CD4-positive, alpha-beta T cell treated with Interleukin-15 for 1 hour (primary cell): ENCODE results near the gene SHROOM2.
A peak's percentile ranks its signal among the peaks of the same experiment; 100 is the strongest.

Experiments used
- DNase-seq: peaks from one replicate; pipeline ENCODE4 v3.0.0-alpha.2; 2020

Gene SHROOM2

DNA sequence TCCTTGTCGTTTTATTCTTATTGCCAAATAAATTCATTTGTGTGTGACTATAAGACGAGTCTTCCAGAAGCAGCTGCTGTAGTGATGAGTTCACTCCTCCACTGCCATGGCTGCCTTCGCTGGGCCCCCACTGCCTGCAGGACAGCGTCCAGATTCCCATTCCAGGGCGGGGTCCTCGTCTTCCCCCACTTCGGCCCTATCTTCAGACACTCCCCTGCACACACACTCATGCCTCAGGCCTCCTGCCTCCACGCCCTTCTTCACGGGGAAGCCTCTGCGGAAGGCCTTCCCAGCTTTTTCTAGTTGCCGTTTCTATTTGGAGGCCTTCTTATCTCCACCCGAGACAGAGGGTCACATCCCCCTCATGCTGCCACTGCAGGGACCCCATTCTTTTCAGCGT, 80.4 kb downstream of the SHROOM2 start:
- no peak for DNase-seq

GRCh38 chrX:9867226-9867625, 81.0 kb downstream of the SHROOM2 start:
- no peak for DNase-seq

DNA sequence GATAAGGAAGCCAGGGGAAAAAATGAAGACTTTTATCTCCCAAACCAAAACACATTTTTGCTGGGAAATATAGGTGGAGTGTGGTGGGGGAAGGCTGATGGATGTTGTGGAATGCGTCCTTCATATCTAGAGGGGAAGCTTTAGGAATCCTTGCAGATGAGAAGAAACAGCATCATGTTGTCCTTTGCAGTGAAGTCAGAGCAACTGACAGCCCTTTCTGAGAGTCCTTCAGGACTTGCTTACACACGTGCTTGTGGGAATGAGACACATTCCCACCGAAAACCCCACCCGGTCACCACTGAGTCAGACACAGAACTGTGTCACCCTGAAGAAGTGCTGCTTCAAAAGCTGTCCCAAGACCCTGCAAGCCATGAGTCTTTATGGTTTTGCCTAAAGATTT, 81.5 kb downstream of the SHROOM2 start:
- DNase-seq, result no peak

GRCh38 chrX:9871701-9872268, 85.6 kb downstream of the SHROOM2 start:
- DNase-seq, result no peak

- no peak for DNase-seq
Observed at GRCh38 chrX:9873360-9873759, 87.1 kb downstream of the SHROOM2 start.

DNA sequence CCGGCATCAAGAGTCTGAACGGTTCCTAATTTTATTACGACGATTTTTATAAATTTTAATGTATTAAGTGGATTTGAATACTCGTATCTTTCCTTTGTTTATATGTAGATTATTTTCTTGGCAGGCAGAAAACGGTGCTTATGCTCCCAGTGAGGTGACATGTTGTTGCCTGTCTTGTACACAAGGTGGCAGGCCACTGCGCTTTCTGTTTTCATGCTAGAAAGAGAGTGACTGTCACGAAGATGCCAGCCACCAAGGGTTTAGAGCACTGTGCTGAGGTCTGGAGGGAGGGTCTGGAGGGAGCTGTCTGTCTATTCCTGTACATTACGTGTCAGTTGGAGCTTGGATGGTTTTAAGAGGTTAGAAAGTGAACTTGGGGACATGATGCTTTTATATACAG, 87.7 kb downstream of the SHROOM2 start:
- peak; percentile 43 for DNase-seq

DNA sequence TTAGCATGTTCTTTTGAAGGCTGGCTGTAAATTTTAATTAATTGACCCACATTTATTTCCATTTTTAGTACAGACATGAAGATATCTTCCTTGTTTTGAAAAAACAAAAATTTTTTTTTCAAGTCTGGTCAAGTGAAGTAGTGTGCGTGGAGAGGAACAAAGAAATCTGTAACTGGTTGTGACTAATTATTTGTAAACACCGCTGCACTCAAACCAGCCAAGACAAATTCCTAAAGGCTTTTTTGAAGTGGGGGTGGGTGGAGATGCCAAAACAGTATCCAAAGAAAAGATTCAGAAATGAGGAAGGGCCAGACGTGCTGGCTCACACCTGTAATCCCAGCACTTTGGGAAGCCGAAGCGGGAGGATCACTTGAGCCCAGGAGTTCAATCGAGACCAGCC, 88.3 kb downstream of the SHROOM2 start:
- DNase-seq, result no peak

GRCh38 chrX:9875801-9876200, 89.6 kb downstream of the SHROOM2 start:
- DNase-seq, result no peak

DNA sequence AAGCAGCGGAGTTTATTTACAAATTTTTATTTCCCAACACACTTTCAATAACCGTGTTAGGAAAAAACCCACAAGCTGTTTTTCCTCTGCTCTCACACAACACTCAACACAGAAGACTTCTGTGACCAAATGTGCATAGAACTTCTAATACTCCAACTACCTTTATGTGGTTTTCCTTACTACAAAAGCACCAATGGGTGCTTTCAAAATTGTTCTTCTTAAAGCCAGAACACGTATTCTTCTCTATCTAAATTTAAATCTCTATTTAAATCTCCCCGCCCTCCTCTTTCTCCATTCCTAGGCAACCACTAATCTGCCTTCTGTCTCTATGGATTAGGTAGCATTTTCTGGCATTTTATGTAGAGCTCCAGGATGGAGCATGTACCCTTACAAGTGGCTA, 90.0 kb downstream of the SHROOM2 start:
- DNase-seq, result no peak

- no peak for DNase-seq
Observed at GRCh38 chrX:9878146-9878820, 92.1 kb downstream of the SHROOM2 start.

GRCh38 chrX:9880237-9880636, 94.0 kb downstream of the SHROOM2 start:
- DNase-seq, result no peak

- no peak for DNase-seq
Observed at GRCh38 chrX:9880870-9881269, 94.6 kb downstream of the SHROOM2 start.

DNA sequence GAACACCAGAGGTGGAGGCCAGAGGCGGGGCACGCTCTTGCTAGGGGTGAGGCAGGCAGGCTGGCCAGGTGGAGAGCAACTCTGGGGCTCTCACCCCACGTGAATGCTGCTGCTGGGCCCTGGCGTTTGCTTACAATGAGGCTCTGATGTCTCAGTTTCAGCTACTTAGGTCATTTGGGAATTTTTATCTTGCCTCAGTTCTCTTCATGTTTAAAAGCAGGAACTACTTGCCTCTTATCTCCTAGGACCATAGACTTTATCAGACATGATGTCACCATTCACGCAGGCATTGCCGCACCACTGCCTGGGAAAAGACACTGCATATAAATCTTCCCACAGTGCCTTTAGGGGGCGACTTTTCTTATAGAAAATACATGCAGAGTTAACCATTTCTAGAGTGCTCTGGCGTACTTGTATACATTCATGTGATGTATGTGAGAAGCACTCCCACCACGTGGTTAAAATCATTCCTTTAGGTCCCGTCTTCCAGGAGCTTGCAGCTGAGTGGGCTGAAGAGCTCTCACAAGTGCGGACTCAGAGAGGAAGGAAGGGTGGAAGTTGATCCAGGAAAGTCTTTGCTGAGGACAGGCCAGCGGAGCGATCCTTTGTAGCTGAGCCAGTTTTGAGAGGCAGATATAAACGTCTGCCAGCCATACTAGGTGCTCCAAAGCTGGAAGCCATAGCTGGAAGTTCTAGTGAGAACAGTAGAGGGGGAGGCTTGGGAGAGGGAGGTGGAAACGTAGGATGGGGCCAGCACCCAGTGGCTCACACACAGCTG, 96.6 kb downstream of the SHROOM2 start:
- DNase-seq, result no peak

GRCh38 chrX:9884031-9884779, 98.0 kb downstream of the SHROOM2 start:
- no peak for DNase-seq

- peak; percentile 53 for DNase-seq
Observed at GRCh38 chrX:9885150-9885549, 98.9 kb downstream of the SHROOM2 start.

DNA sequence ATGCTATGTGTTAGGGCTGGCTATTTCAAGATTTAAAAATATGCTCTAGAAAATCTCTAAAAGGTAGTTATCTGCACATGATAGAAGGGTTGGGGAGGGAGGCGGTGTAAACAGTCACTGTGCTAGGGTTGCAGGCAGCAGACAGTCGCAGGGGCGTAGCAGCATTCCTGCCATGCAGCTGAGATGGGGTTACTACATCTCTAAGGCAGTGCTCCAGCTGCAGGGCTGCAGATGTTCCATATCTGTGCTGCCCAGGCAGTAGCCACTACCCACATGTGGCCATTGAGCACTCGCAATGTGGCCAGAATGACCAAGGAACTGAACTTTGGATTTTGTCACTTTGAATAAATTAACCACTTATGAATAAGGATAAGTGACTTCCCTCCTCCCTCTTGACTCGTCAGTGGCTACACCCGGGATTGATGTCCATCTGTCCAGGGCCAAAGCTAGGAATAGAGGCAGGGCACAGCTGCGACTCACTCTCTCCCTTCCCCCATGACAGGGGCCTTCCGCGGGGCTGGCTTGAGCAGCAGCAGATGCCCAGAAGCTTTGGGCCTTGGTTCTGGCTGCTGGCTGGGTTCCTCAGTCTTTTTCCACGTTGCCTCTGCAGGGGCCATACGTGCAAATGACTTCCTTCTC, 101.5 kb downstream of the SHROOM2 start:
- no peak for DNase-seq

GRCh38 chrX:9888953-9889470, 102.8 kb downstream of the SHROOM2 start:
- DNase-seq, result no peak

DNA sequence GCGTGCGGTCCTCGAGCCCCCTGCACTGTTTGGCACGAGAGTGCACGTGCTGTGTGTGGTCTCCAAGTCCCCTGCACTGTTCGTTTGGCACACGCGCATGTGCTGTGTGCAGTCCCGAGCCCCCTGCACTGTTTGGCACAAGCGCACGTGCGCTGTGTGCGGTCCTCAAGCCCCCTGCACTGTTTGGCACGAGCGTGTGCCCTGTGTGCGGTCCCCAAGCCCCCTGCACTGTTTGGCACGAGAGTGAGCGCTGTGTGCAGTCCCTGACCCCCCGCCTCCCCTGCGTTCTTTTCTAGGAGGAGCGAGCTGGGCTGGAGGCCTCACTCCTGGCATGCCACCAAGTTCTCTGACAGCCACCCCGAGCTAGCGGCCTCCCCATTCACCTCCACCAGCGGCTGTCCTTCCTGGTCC, 104.5 kb downstream of the SHROOM2 start:
- no peak for DNase-seq

DNA sequence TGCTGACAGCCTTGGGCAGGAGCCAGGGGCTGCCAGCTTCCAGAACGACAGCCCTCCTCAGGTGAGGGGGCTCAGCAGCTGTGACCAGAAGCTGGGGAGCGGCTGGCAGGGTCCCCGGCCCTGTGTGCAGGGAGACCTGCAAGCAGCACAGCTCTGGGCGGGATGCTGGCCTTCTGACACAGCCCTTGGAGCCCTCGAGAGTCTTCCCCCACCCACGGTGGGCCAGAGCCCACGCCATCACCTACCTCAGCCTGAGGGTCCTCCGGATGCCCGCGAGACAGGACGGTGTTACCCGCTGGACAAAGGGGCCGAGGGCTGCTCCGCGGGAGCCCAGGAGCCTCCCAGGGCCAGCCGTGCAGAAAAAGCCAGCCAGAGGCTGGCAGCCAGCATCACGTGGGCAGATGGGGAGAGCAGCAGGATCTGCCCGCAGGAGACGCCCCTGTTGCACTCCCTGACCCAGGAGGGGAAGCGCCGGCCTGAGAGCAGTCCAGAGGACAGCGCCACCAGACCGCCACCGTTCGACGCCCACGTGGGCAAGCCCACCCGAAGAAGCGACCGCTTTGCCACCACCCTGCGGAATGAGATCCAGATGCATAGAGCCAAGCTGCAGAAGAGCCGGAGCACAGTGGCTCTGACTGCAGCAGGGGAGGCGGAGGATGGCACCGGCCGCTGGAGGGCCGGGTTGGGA, 109.1 kb downstream of the SHROOM2 start:
- DNase-seq, result no peak

GRCh38 chrX:9897761-9898161, 111.5 kb downstream of the SHROOM2 start:
- DNase-seq, result no peak

GRCh38 chrX:9899640-9900111, 113.4 kb downstream of the SHROOM2 start:
- DNase-seq, result no peak

- DNase-seq, result no peak
Observed at GRCh38 chrX:9902656-9903055, 116.4 kb downstream of the SHROOM2 start.
